ENCODE data around the gene ARHGEF33. TPM values are rescaled to one million over a fixed set of nuclear protein-coding genes. Genes with fewer than 3 reads are reported as not detected.

ARHGEF33 gene
- not detected in 2 replicates for total RNA-seq (2014; rRNA removed; shearing (Covaris generic))

GRCh38 chr2:38889575-38889974 lies at the start of gene ARHGEF33:
Gene ARHGEF33 (plus strand): TSS chr2:38889875. CDS start chr2:38919448, 29,573 bp downstream.

GRCh38 chr2:38875576-38876367 lies 13.9 kb upstream of the ARHGEF33 start, which contains the start of the genes DHX57 and MORN2:
Gene DHX57 (minus strand): TSS chr2:38875934. CDS start chr2:38868405, 7,529 bp downstream.
Gene MORN2 (plus strand): TSS chr2:38875976.

Small RNA genes lying within 50 kb of the gene (small RNA-seq; reads per million reads assigned to genes)
- gene RN7SL96P (not detected), gene RNU6-851P (not detected)

Other genes starting within 250 kb of the ARHGEF33 start
- gene GALM, start 223.8 kb upstream of the ARHGEF33 start, total RNA-seq (2014; rRNA removed; shearing (Covaris generic)), result not detected in 2 replicates
- 251 and 282 TPM in 2 replicates for gene SRSF7, start 138.5 kb upstream of the ARHGEF33 start, total RNA-seq (2014; rRNA removed; shearing (Covaris generic))
- 22.3 and 31.1 TPM in 2 replicates for gene GEMIN6, start 111.7 kb upstream of the ARHGEF33 start, total RNA-seq (2014; rRNA removed; shearing (Covaris generic))
- 25.0 and 28.4 TPM in 2 replicates for gene DHX57, start 13.9 kb upstream of the ARHGEF33 start, total RNA-seq (2014; rRNA removed; shearing (Covaris generic))
- gene MORN2, start 13.9 kb upstream of the ARHGEF33 start, total RNA-seq (2014; rRNA removed; shearing (Covaris generic)), result 21.3 and 33.4 TPM in 2 replicates
- gene SOS1, start 231.2 kb downstream of the ARHGEF33 start, total RNA-seq (2014; rRNA removed; shearing (Covaris generic)), result 7.8 and 8.1 TPM in 2 replicates

Measured in A375 (cell line).